Middle frontal gyrus (tissue), 1 donor: ENCODE measurements around the gene ACSS2.

ENCODE experiments used
- DNase-seq: peaks from one replicate; pipeline ENCODE4 v3.0.0-alpha.2; 2015; ENCODE audit warnings: low spot score; ENCODE audit errors: extremely low spot score

The ACSS2 gene

DNA sequence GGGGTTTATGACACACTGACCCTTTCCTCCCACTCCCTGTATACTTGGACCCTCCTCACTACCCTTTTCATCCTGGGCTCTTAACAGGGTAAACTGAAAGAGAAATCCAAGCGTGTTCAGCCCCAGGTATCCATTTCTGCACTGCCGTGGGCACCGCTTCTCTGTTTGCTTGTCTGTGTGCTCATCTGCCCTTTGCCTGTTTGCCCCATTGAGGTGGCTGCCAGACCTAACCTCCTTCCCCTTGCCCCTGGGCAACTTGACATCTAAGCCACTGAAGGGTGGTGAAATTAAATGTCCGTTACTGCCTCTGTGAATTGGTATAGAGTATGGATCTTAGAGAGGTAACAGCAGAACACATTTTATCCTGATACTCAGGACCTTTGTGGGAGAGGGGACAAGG lies 38.7 kb downstream of the ACSS2 start:
- DNase-seq: no peak

DNA sequence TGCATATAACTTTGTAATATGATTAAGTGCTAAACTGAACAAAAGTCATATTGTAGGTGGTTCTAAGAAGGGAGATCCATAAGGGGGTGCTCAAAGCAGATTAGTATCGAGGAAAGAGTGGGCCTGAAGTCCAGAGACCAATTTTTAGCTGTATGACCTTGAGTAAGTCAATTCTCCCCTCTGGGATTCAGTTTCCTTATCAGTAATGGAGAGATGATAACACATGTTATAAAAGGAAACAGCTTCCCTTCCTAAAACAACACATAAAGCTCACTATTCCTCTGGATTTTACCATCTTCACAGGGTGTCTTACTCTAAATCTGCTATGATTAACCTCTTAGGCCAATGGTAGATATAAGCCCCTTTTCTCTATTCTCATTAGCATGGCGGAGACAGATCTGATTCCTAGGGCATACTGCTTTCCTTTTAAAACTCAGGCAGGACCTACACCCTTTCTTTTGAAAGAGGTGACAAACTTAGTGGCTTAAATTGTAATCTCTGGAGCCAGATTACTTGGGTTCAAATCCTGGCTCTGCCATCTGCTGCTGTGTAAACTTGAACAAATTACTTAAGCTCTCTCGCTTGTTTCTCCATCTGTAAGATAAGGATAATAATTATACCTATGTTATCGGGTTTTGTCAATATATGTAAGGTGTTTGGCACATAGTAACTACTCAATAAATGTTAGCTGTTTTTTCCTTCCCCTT lies 39.5 kb downstream of the ACSS2 start:
- DNase-seq: no peak

DNA sequence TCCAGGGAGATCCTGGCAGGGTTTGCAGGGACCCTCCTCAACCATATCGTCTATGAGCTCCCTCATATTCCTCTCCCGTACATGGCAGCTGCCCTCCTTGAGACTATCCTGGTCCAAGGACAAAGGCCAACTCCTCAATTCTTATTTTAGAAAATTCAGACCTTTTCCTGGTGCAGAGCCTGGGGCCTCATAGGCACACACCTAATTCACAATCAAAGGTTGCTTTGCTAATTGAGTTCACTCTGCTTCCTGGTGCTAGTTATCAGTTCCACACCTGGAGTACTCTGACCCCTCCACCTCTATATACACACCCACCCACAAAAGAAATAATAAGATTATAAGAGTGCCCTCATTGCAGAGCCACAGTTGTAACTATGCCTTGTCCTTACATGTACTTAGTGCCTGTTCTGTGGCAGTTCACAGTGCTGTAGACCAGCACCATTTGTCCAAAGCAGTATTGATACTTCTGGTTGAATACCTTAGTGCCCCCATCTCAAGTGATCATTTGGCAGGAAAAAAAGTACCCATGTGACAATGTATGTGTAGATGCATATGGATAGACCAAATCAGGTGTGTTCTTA lies 40.5 kb downstream of the ACSS2 start:
- no peak for DNase-seq

DNA sequence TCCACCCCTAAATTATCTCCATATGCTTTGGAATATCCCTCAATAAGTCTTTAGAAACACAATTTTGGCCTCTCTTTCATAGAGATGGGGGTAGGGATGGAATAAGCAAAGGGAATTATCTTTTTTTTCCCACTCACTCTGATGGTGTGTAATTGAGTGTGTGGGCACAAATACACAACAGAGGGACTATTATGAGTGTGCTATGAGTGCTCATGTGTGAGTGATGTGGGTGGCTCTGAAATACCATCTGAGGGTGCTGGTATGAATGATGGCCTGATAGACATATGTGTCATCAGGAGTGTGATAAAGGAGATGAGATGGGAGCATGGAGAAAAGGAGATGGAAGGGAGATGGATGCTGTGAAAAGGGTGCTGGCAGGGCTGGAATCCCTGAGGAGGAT lies 43.6 kb downstream of the ACSS2 start:
- no peak for DNase-seq

DNA sequence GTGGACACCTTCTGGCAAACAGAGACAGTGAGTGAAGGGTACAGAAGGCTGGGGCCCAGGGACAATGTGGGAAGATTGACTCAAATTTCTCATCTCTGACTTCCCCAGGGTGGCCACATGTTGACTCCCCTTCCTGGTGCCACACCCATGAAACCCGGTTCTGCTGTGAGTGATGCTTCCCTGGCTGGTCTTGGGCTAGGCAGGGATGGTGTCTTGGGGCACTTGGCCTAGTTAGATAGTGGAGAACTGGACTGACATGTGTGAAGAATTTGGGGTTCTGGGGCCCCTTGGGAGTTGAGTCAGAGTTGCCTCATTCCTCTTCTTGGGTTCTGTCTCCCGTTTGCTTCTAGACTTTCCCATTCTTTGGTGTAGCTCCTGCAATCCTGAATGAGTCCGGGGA lies 45.0 kb downstream of the ACSS2 start:
- no peak for DNase-seq

DNA sequence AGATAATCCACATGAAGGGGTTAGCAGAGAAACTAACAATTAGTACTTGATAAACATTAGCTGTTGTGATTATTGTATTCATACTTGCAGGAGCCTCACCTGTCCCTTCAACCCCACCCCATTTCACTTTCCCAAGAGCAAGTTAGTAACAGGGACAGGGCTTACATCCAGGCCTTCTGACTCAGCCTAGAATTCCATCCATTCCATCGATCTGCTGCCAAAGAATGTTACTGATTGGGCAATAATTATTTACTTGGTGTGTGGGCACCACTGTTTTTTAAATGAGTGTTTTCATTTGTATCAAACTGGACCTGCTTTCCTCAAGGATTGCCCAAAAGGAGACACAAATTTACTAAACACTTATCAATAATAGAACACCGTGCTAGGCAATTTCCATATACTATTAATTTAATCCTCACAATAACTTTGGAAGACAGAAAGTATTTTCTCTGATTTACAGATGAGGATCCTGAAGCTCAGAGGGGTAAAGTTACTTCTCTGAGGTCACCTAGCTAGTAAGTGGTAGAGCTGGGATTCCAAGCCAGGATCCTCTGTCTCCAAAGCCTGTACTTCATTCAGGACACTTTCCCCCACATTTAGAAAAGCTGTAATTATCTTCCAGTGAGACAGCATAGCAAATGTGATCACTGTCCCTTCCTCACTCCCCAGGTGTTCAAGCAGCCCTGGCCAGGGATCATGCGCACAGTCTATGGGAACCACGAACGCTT lies 46.4 kb downstream of the ACSS2 start:
- DNase-seq: no peak

DNA sequence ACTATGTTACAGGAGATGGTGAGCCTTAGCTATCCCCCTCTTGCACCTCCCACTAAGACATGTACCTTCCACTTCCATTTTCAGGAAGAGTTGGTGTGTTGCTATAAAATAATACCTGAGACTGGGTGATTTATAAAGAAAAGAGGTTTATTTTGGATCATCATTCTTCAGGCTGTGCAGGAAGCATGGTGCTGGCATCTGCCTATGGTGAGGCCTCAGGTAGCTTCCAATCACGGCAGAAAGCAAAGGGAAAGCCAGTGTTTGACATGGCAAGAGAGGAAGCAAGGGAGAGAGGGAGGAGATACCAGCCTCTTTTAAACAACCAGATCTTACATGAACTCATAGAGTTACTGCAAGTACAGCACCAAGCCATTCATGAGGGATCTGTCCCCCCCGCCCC lies 47.0 kb downstream of the ACSS2 start:
- DNase-seq: no peak

DNA sequence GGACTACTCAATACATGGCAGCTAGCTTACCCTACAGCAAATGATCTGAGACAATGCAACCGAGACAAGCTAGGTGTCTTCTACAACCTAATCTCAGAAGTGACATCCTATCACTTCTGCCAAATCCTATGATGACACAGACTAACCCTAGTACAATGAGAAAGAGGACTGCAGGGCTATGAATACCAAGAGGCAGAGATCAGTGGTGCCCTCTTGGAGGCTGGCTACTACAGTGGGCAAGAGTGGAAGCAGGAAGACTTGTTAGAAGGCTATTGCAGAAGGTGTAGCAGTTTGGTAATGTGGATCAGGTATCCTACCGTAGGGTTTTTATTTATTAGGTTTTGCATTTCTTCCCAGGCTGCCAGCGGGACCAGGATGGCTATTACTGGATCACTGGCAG lies 48.9 kb downstream of the ACSS2 start:
- DNase-seq: no peak

DNA sequence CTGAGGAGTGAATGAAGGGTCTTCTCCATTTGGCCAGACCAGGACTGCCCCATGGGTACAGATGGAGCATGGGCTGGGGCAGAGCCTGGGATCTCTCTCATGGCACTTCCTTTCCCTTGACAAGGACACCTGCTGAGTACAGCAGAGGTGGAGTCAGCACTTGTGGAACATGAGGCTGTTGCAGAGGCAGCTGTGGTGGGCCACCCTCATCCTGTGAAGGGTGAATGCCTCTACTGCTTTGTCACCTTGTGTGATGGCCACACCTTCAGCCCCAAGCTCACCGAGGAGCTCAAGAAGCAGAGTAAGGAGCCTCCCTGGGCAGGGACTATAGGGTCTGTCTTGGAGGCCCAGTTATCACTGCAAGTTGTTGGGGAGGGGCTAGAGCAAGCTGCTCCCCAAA lies 49.6 kb downstream of the ACSS2 start:
- DNase-seq: no peak

DNA sequence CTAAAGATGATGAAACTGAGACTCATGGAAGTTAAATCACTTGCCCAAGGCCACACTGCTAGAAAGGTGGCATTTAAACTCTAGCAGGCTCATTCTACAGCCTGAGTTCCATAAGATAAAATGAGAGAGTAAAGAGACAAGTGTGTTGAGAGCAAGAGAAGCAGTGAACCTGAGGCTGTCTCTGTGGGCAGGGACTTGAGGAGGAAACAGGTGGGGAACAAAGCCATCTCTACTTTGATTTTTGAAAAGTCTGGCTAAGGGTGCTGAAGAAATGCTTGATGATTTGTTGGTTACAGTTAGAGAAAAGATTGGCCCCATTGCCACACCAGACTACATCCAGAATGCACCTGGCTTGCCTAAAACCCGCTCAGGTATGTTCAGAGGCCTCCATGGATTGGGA lies 50.2 kb downstream of the ACSS2 start:
- DNase-seq: no peak

DNA sequence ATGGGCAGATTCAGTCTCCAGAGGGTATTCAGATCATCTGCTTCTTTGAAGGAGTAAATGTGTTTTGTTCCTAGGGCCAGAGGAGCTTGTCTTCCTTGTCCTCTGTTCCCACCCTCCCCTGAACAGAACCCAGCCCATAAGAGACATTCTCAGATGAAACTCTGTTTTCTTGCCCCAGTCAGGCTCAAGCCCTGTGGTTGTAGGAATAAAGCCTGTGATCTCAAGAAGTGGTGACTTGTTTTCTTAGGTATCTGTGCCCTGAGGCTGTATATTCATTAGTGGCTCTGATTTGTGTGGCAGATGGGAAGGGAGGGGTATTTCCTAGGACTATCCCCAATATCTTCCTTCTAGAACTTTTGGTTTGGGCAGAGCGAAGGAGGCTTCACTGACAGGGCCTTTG lies 51.3 kb downstream of the ACSS2 start:
- no peak for DNase-seq

DNA sequence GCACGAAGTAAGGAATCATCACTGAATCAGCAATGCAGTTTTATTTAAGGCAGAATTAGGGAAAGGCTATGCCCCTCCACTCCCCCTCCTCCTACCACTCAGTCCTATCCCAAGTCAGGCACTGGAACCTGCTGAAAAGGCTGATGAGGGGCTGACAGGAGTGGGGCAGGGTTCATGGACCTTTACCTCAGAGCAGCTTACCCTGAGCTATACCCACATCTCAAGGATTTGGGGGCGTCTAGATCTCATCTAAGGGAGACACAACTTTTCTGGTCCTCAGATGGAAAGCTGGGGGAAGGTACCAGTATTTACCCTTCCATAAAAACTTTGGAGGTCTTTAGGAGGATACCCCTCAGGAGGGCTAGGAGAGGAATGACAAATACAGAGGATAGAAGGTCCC lies 52.0 kb downstream of the ACSS2 start:
- DNase-seq: no peak

DNA sequence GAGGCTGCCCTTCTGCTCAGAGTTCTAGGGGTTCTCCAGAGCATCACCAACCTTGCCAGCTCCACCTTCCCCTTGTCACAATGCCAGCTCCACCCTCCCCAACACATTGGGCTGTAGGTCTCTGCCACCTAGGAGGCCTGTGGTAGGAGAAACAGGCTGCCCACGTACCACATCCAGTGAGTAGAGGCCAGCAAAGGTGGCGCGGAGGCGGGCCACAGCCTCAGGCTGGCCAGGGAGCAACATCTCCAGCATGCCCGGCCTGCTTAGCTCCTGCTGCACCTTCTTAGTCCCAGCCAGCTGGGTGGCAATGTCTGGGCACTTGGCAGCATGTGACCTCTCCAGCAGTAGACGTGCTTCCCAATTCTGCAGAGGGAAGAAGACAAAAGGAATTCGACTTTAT lies 55.4 kb downstream of the ACSS2 start:
- no peak for DNase-seq

DNA sequence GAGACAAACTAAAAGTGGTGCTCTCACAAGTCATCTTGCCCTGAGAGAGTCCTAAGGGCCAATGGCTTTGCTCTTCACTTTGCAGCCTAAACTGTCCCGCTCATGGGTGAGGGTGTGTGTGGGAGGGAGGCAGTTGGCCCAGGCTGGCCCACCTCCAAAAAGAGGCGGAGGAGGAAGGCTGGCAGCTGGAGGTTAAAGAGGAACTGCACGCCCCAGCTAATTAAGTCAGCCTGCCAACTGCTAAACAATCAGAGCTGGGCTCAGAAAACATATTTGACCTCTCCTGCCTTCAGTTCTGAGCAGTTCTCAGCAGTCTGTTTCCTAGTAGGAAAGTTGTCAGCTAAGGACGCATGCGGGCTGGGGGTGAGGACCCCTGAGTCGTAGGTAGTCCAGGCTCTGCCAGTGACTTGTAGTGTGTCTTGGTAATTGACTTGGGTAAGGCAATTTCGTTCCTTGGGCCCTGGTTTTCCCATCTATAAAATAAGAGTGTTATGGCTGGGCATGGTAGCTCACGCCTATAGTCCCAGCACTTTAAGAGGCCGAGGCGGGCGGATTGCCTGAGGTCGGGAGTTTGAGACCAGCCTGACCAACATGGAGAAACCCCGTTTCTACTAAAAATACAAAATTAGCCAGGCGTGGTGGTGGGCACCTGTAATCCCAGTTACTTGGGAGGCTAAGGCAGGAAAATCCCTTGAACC lies 62.2 kb downstream of the ACSS2 start:
- DNase-seq: no peak

DNA sequence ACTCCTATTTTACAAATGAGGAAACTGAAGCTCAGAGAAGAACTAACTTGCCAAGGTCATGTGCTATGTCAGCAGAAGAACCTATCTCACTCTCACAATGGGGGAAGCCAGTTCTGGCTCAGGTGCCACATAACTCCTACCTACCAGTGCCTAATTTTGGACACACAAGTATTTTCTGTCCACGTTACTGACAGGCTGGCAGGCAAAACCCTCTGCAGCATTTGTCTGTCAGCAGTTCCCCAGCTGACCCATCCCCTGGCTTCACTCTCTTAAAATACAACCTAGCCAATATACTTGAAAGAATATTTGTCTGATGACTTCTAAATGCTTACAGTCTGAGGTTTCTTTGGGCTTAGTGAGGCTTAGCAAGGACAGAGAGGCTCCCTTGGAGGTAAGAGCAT lies 63.7 kb downstream of the ACSS2 start:
- no peak for DNase-seq

DNA sequence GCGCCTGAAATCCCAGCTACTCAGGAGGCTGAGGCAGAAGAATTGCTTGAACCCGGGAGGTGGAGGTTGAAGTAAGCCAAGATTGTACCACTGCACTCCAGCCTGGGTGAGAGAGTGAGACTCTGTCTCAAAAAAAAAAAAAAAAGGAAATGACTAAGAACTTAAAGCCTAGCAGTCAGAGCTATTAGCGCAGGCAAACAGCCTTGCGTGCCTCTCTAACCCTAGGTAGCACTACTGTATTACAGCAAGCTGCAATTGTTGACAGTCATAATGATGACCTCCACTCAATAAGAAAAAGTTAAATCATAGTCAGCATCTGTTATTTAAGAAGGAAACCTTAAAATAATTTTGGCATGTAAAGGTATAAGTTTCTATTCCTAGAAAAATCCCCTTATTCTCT lies 64.8 kb downstream of the ACSS2 start:
- no peak for DNase-seq

DNA sequence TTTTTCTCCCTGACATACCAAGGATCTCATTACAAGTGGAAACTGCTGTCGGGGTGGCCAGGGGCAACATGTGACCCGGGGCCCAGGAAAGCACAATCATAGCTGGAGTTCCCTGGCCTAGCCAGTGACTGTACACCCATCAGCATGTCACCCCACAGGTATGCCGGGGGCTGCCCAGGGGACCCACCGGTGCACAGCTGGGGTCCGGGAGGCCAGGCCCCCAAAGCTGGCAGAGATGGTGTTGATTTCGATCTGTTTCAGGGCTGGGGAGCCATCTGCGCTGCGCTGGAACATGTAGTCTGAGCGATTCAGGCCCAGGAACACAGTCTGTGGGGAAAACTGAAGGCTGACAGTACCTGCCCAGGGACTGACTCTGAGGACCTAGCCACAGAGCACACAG lies 65.9 kb downstream of the ACSS2 start:
- DNase-seq: no peak

DNA sequence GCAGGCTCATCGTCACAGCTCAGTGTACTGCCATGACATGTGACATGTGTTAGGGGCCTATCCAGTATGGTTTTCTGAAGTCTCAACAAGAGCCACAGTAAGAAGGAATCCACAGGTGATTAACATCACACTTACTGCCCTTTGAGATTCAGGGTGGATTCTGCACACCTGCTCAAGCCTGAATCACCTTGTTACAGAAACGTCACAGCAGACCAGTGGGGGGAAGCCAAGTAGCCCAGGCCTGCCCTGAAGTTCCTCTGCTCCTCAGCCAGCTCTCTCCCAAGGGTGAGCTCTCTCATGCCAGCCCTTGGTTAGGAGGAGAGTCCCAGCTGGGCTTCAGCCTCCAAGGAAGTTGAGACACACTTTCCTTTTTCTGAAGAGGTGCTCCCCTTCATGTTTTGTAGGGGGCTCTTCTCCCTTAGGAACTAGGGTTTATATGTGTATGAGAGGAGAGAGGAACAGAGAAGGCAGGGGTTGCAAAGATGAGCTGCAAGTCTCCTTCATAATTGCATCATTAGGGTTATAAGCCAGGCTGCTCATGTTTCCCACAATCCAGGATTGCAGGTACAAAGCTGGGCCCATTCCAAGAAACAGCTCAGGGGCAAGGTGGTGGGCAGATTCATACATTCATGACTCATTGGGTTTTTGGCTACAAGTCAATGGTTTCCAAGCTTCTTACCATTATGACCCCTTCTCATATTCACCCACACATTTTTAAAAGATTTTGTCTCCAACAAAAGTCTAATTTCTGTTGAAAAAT lies 67.6 kb downstream of the ACSS2 start:
- DNase-seq: no peak

DNA sequence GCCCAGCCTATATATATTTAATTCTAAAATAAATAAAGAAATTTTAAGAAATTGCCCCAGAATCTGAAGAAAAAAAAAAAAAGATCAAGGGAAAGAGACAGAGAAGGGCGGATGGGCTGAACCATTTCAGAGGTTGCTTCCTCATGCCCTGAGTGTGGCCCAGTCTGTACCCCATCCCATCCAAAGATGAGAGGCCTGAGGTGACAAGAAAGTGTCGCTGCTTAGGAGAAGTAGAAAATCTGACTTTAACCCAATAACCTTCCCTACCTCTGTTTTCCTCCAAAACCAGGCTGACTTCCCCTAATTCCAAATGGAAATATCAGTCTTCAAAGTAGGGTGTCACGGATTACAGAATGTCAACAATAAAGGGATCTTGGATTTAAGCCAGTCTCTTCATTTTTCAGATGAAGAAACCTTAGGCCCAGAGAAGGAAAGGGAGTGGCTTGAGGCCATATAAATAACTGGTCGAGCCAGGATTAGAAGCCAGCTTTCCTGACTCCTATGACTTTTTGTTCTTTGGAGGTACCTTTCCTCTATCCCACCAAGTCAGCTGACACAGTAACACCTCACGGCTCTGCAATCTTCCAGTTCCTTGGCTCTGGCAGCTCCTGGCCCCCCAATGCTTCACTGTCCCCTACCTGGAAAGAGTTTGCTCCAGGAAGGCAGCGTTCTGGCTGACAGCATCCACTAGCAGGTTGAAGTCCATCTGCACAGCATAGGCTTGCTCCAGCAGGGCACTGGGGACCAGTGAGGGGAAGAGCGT lies 69.1 kb downstream of the ACSS2 start:
- DNase-seq: no peak

DNA sequence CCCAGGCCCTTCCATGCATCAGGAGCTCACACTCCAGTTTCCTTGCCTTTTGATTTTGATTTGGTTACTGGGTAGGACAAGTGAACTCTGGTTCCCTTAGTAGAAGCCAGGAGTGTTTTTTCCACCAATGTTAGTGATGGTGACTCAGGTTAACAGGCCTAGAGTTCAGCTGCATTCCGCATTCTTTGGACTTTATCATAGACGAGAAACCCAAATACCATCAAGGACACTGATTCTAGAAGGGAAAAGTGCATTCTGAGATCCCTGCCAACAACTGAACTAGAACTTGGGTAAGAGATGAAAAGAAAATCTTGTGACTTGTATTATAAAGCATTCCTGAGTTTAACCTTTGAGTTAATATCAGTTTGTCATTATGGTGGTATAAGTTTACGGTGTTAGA lies 70.2 kb downstream of the ACSS2 start:
- DNase-seq: no peak

DNA sequence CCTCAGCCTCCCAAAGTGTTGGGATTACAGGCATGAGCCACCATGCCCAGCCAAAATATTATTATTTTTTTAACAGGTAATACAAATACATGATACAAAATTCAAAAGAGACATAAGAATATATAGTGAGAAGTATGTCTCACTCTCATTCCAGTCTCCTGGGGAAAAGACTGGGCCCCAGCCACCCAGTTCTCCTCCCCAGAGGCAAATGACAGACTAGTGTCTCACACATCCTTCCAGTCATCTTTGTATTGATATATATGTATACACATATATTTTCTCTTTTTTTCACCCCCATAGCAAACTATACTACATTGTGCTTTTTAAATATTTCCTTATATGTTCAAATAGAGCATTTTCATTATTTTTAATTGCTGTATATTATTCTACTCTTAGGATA lies 70.9 kb downstream of the ACSS2 start:
- no peak for DNase-seq
